Right kidney (tissue), 1 donor: Measurements from ENCODE around the gene SMIM44.

ENCODE experiments used
- DNase-seq: peaks from one replicate; pipeline ENCODE4 v3.0.0-alpha.2; 2016

The SMIM44 gene

GRCh38 chr19:3434630-3435553 lies 48.3 kb downstream of the SMIM44 start:
- DNase-seq, result peak; percentile 99

- no peak for DNase-seq
Observed at GRCh38 chr19:3433805-3434540, 49.3 kb downstream of the SMIM44 start.

- no peak for DNase-seq
Observed at GRCh38 chr19:3433313-3433712, 49.9 kb downstream of the SMIM44 start.
